Body of pancreas (tissue), 4 donors: ENCODE data around the gene KRTAP12-4.

Source experiments
- POLR2A ChIP-seq, 3 donors: fragments of 450-650 bp; IDR thresholded peaks; one replicate each; pipeline ENCODE4 v1.6.1; 2016; ENCODE audit warnings: antibody characterized with exemption in 3 of 3, mild to moderate bottlenecking in 2 of 3
- TF ChIP-seq, protein P1 (sequence below), 7 experiments: fragments of 450-650 bp in 4 of 7; fragments of 200-600 bp in 3 of 7; sonication (generic) in 3 of 7; IDR thresholded peaks; one replicate each; pipeline ENCODE4 v1.5.1; 2016 to 2019; ENCODE audit warnings: antibody characterized with exemption in 7 of 7

DNA sequence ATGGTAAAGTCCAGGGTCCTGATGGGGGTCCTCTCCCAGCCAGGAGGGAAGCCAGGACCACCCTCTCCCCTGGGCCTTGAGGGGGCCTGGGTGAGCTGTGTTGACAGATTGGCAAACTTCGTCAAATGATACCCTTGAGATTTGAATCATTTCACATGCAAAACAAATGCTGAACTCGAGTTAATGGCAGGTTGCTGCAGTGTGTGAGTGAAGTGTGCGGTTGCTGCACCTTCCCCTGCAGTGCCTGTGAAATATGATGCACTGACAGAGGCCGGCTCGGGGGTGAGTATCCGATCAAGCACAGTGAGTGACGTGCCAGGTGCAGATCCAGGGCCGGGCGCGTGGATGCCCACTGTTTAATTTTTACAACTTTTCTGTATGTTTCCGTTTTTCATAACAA, 33.2 kb upstream of the KRTAP12-4 start:
- TF ChIP-seq, protein P1, sequence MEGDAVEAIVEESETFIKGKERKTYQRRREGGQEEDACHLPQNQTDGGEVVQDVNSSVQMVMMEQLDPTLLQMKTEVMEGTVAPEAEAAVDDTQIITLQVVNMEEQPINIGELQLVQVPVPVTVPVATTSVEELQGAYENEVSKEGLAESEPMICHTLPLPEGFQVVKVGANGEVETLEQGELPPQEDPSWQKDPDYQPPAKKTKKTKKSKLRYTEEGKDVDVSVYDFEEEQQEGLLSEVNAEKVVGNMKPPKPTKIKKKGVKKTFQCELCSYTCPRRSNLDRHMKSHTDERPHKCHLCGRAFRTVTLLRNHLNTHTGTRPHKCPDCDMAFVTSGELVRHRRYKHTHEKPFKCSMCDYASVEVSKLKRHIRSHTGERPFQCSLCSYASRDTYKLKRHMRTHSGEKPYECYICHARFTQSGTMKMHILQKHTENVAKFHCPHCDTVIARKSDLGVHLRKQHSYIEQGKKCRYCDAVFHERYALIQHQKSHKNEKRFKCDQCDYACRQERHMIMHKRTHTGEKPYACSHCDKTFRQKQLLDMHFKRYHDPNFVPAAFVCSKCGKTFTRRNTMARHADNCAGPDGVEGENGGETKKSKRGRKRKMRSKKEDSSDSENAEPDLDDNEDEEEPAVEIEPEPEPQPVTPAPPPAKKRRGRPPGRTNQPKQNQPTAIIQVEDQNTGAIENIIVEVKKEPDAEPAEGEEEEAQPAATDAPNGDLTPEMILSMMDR (IDR thresholded peaks at IDR 0.05) = no peak
- no peak for TF ChIP-seq POLR2A (IDR thresholded peaks at IDR 0.05)
